ENCODE measurements around the gene UBAP1.
"Not testable (repeated sequence)": the region's sequence is repeated elsewhere in the genome, so short reads cannot be mapped to it uniquely, and the experiment has no call there.

The UBAP1 gene

GRCh38 chr9:34179213-34180136, 632 bp downstream of the UBAP1 start:
- DNase-seq (ENCODE audit: low read depth): no peak

DNA sequence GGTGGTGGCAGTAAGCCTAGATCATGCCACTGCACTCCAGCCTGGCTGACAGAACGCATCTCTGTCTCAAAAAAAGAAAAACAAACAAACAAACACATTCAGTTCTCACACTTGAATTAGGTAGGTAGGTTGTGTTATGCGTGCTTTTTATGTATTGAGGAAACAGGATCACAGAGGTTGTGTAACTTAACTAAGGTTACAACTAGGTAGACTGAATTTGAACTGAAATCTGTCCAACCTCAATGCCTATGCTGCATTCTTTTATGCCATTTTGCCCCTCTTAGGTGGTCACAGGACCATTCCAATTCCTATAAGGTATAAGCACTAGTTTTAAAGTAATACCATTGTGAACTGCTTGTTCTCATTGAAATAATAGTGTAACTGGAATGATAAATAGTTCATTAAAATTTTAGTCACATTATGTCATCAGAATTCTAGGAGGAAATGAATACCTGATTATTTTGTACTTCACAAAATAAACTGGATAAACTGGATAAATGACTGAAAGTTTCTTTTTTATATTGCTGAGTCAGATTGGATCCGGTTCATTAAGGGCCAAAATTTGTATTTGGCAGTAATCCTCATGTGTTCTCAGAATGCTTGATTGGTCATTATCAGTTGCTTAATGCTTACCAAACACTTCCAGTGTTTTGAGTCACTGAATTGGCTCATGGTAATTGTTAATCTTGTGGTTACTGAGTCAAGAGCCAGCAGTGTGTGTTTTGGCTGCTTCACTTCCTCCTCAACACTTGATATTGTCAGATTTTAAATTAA, 7.1 kb downstream of the UBAP1 start:
- DNase-seq (ENCODE audit: low read depth): no peak

GRCh38 chr9:34187891-34188240, 9.0 kb downstream of the UBAP1 start:
- no peak for DNase-seq (ENCODE audit: low read depth)

- DNase-seq (ENCODE audit: low read depth): no peak
These were observed 12.4 kb downstream of the UBAP1 start for GRCh38 chr9:34190996-34191892.

DNA sequence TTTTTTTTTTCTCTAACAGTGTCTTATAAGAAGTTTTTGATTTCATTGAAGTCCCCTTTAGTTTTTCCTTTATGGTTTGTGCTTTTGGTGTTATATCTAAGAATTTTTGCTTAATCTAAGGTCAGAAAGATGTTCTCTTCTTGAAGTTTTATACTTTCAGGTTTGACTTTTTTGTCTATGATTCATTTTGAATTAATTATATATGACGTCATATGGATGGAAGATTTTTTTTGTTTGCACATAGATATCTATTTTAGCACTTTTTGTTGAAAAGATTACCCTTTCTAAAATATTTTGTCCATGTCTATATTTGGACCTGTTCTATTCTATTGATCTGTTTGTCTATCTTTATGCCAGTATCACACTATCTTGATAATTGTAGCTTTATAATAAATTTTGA, 16.3 kb downstream of the UBAP1 start:
- no peak for DNase-seq (ENCODE audit: low read depth)

- not testable (repeated sequence) for DNase-seq (ENCODE audit: low read depth)
These were observed 18.4 kb downstream of the UBAP1 start for GRCh38 chr9:34197286-34197685.

DNA sequence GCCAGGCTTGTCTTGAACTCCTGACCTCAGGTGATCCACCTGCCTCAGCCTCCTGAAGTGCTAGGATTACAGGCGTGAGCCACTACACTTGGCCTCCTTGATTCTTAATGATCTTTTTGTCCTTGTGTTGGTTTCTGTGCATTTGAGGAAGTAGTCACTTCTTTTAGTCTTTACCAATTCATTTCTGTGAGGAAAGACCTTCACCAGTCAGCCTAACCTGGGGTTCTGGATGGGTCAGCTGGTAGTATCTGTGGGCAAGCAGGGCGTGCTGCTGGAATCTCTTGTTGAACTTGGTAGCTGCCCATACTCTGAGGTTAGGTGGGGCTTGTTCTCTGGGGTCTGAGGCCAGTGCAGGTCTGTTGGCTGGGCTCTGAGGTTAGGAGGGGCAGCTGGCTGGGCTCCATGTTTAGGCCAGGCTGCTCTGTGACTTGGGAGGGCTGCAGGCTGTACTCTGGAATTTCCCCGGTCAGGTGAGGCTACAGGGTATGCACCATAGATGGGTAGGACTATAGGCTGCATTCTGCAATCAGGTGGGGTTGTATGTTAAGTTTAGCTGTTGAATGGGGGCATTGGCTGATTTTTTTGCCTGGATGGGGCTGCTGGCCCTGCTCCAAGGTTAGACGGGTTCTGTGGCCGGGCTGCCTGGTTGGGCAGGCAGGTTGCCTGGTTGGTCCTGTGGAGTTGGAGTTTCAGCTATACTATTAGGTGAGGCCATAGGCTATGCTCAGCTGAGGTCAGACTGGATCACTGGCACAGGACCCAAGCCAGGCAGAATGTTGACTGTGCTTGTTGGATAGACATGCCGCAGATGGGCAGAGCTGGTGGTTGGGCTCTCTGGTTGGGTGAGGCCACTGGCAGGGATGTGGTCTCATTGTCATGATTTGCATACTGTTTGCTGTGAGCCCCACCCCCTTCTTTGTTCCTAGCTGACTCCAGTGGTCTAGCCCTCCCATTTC, 19.2 kb downstream of the UBAP1 start:
- no peak for DNase-seq (ENCODE audit: low read depth)

GRCh38 chr9:34200092-34200491, 21.2 kb downstream of the UBAP1 start:
- DNase-seq (ENCODE audit: low read depth): no peak

DNA sequence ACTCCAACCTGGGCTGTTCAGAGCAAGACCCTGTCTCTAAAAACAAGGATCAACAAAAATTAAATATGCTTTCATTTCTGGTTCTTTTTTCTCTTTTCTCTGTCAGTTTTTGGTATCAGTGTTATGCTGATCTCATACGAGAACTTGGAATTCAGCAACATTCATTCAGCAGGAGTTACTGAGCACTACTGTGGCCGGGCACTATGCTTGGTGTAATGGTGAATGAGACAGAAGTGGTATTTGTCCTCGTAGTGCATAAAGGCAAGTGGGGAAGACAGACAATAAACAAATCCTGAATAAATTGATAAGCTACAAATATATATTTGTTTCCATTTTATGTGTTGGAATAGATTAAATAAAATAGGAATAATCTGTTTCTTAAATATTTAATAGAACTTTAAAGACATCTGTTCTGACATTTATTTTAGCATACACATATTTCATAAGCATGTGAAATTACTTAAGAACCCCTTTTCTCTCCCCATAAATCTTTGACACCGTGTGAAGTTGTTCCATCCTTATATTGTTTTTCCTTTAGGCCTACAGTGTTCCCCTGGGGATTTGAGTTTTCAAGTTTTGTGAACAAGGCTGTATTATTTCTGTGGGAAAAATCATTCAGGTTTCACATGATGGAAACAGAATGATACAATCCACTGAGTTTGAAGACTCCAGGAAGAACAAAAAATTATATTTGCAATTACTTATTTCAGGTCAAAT, 24.6 kb downstream of the UBAP1 start:
- no peak for DNase-seq (ENCODE audit: low read depth)

GRCh38 chr9:34203992-34204635, 25.3 kb downstream of the UBAP1 start:
- DNase-seq (ENCODE audit: low read depth): no peak

- DNase-seq (ENCODE audit: low read depth): no peak
These were observed 26.3 kb downstream of the UBAP1 start for GRCh38 chr9:34205102-34205501.

- DNase-seq (ENCODE audit: low read depth): no peak
These were observed 27.7 kb downstream of the UBAP1 start for GRCh38 chr9:34206561-34206960.

DNA sequence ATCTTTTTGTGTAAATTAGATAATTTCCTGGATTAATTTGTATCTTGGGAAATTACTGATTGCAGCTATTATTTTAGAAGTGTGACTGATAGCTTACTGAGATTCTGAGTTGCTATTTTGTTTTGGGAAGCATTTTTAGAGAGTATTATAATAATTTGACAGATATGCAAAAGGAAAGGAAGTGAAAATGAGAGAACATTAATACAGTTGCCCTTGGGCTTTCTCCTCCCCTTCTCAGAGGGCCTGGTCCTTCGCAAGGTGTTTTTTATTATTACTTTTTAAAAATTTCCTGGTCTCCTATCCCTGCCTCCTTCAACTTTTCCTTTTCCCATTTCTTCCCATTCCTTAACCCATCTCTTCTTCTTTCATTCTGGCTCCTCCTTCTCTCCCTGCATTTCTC, 32.6 kb downstream of the UBAP1 start:
- no peak for DNase-seq (ENCODE audit: low read depth)

DNA sequence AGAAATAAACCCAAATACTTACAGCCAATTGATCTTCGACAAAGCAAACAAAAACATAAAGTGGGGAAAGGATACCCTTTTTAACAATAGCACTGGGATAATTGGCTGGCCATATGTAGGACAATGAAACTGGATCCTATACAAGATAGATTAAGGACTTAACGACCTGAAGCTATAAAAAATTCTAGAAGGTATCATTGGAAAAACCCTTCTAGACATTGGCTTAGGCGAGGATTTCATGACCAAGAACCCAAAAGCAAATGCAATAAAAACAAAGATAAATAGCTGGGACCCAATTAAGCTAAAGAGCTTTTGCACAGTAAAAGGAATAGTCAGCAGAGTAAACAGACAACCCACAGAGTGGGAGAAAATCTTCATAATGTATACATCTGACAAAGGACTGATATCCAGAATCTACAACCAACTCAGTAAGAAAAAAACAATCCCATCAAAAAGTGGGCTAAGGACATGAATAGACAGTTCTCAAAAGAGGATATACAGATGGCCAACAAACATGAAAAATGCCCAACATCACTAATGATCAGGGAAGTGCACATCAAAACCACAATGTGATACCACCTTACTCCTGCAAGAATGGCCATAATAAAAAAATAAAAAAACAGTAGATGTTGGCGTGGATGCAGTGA, 35.6 kb downstream of the UBAP1 start:
- DNase-seq (ENCODE audit: low read depth): not testable (repeated sequence)

- DNase-seq (ENCODE audit: low read depth): no peak
These were observed 37.5 kb downstream of the UBAP1 start for GRCh38 chr9:34216325-34216724.

GRCh38 chr9:34217015-34217414, 38.2 kb downstream of the UBAP1 start:
- not testable (repeated sequence) for DNase-seq (ENCODE audit: low read depth)

DNA sequence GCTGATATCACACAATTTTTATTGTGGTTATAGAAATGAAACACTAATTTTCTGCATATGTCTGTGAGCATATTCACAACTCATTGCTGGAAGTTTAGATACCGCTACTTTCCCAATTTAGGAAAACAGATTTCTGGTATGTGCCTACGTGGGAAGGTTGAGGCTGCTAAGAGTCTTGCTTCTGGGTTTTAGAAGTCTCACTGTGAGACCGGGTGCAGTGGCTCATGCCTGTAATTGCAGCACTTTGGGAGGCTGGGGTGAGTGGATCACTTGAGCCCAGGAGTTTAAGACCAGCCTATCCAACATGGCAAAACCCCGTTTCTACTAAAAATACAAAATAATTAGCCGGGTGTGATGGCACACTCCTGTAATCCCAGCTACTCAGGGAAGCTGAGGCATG, 39.6 kb downstream of the UBAP1 start:
- DNase-seq (ENCODE audit: low read depth): no peak

DNA sequence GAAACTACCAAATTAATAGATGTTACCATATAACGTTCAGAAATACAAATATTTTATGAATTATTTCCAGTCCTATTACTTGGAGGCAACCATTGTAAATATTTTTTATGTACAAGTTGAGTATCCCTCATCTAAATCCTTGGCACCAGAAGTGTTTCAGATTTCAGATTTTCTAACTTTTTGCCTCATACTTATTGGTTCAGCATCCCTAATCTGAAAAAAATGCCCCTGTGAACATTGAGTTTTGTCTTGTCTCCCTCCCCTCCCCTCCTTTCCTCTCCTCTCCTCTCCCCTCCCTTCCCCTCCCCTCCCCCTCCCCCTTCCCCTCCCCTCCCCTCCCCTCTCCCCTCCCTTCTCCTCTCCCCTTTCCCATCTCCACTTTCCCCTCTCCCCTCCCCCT, 40.6 kb downstream of the UBAP1 start:
- no peak for DNase-seq (ENCODE audit: low read depth)

- DNase-seq (ENCODE audit: low read depth): no peak
These were observed 41.4 kb downstream of the UBAP1 start for GRCh38 chr9:34220218-34220617.

All from activated T-helper 1 cell treated with Interleukin-2 at 50 U/mL for 16 hours (primary cell).